MCF 10A (cell line): Measurements from ENCODE around the gene AOC2. TPM values are rescaled to one million over a fixed set of nuclear protein-coding genes. Genes with fewer than 3 reads are reported as not detected.
A peak's percentile ranks its signal among the peaks of the same experiment; 100 is the strongest.

Experiments used
- BruUV-seq: library from RNA; stranded (reverse); fragments of 400-500 nt; replicated peaks from 2 replicates; lab custom pipeline; 2021; lab: Mats Ljungman, UMichigan
- CTCF ChIA-PET: fragments of 300-600 bp; sonication (Branson Sonifier 250); formaldehyde crosslinking; extraction: SDS; loops from one replicate; lab custom pipeline; 2021; ENCODE audit warnings: antibody characterized with exemption, inconsistent platforms; lab: Yijun Ruan, JAX
- POLR2A ChIA-PET: fragments of 300-600, 350-650 bp; sonication (Branson Sonifier 250); formaldehyde crosslinking; extraction: SDS; loops from one replicate; lab custom pipeline; 2020; ENCODE audit warnings: antibody characterized with exemption, inconsistent platforms; lab: Yijun Ruan, JAX
- DNase-seq: peaks from one replicate; pipeline ENCODE4 v3.0.0-alpha.2; 2018; ENCODE audit not compliant: unreplicated experiment
- H3K27ac Mint-ChIP-seq: one replicate; pipeline ENCODE4 v1.8.0; 2022; ENCODE audit warnings: mild to moderate bottlenecking, low read depth, mixed read lengths; ENCODE audit not compliant: unreplicated experiment
- H3K27me3 Mint-ChIP-seq: one replicate; pipeline ENCODE4 v1.8.0; 2022; ENCODE audit warnings: mixed read lengths; ENCODE audit not compliant: insufficient read depth, unreplicated experiment
- H3K36me3 Mint-ChIP-seq: one replicate; pipeline ENCODE4 v1.8.0; 2022; ENCODE audit warnings: mild to moderate bottlenecking, moderate library complexity, mixed read lengths; ENCODE audit not compliant: insufficient read depth, unreplicated experiment
- H3K4me1 Mint-ChIP-seq: one replicate; pipeline ENCODE4 v1.8.0; 2022; ENCODE audit warnings: mixed read lengths; ENCODE audit not compliant: insufficient read depth, unreplicated experiment
- H3K4me3 Mint-ChIP-seq: one replicate; pipeline ENCODE4 v1.8.0; 2022; ENCODE audit warnings: mild to moderate bottlenecking, moderate library complexity, mixed read lengths; ENCODE audit not compliant: unreplicated experiment
- H3K9me3 Mint-ChIP-seq: one replicate; pipeline ENCODE4 v1.8.0; 2022; ENCODE audit warnings: mixed read lengths; ENCODE audit not compliant: unreplicated experiment
- intact Hi-C: fragments of 100-400 bp; cut with micrococcal nuclease; formaldehyde crosslinking; loops from 2 replicates; pipeline ENCODE4 v1.14.1; 2022
- total RNA-seq: library from RNA; stranded (reverse); gene quantifications from 2 replicates; pipeline ENCODE4 v1.2.3, GENCODE V29; 2022
- TF ChIP-seq, protein P1 (sequence below): fragments of 200-600 bp; IDR thresholded peaks from one replicate; pipeline ENCODE4 v1.8.0; 2022; ENCODE audit warnings: antibody characterized with exemption, mild to moderate bottlenecking; ENCODE audit not compliant: unreplicated experiment

AOC2 gene
- total RNA-seq, 1 experiment from 2014 or later = 2.6 TPM

DNA sequence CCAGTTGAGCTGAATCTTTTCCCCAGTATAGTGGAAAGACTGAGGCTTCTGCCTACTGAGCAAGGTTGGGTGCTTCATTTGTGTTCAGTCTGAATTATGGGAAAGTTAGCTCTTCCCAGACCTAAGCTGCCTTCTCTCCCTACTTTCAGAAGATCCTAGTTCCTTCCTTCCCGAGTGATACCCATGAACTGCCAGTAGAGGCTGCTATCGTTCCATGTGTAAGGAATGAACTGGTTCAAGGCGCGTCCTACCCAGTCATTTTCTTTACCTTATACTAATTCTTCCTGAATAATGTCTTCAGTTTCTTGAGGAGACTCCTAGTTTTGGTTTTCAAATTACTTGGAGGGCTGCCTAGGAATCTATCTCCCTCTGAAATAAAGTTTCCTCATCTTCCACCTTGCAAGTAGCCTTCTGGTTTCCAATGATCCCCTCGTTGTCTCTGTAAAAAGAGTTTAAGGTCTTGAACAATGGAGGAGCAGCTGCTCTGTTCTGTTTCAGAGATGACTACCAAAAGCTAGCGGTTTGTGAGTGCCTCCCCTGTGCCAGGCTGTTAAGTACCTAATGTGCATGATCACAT, 934 bp upstream of the AOC2 start:
- H3K36me3 Mint-ChIP-seq = peaks cover 64% of the 10 kb centered on the region
- H3K27me3 Mint-ChIP-seq = no peaks in the 10 kb centered on the region
- H3K9me3 Mint-ChIP-seq = no peaks in the 10 kb centered on the region
- POLR2A ChIA-PET = interaction anchor here (0.7 to 3.0 kb wide), 7 partner anchors 8 to 154 kb away, joined by 3 to 11 read pairs (median 6); partner anchors contain the start of genes BECN1 and RPL27
- no TSS peak for BruUV-seq
- TF ChIP-seq, protein P1, sequence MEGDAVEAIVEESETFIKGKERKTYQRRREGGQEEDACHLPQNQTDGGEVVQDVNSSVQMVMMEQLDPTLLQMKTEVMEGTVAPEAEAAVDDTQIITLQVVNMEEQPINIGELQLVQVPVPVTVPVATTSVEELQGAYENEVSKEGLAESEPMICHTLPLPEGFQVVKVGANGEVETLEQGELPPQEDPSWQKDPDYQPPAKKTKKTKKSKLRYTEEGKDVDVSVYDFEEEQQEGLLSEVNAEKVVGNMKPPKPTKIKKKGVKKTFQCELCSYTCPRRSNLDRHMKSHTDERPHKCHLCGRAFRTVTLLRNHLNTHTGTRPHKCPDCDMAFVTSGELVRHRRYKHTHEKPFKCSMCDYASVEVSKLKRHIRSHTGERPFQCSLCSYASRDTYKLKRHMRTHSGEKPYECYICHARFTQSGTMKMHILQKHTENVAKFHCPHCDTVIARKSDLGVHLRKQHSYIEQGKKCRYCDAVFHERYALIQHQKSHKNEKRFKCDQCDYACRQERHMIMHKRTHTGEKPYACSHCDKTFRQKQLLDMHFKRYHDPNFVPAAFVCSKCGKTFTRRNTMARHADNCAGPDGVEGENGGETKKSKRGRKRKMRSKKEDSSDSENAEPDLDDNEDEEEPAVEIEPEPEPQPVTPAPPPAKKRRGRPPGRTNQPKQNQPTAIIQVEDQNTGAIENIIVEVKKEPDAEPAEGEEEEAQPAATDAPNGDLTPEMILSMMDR = peak; percentile 61
- intact Hi-C loops = loop anchor here (1.0 to 2.0 kb wide), 3 partner anchors 85 to 155 kb away; partner anchors contain the start of gene RPL27
- peak; percentile 69 for DNase-seq
- H3K4me3 Mint-ChIP-seq = no peak overlapping the region
- CTCF ChIA-PET = interaction anchor here (0.6 to 5.0 kb wide), 17 partner anchors 10 to 238 kb away, joined by 3 to 60 read pairs (median 4); partner anchors contain the start of genes PSME3 and RPL27
- peaks cover 13% of the 10 kb centered on the region for H3K4me1 Mint-ChIP-seq
- H3K27ac Mint-ChIP-seq = no peak overlapping the region

DNA sequence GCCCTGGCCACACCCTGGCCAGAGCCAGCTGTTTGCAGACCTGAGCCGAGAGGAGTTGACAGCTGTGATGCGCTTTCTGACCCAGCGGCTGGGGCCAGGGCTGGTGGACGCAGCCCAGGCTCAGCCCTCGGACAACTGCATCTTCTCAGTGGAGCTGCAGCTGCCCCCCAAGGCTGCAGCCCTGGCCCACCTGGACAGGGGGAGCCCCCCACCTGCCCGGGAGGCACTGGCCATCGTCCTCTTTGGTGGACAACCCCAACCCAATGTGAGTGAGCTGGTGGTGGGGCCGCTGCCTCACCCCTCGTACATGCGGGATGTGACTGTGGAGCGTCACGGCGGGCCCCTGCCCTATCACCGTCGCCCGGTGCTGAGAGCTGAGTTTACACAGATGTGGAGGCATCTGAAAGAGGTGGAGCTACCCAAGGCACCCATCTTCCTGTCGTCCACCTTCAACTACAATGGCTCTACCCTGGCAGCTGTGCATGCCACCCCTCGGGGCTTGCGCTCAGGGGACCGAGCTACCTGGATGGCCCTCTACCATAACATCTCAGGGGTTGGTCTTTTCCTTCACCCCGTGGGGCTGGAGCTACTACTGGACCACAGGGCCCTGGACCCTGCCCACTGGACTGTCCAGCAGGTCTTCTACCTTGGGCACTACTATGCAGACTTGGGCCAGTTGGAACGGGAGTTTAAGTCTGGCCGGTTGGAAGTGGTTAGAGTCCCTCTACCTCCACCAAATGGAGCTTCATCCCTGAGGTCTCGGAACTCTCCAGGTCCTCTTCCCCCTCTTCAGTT, 578 bp downstream of the AOC2 start:
- Mint-ChIP-seq H3K36me3 (peaks cover 49% of the 10 kb centered on the region), H3K27ac (no peak overlapping the region), H3K27me3 (peaks cover 2% of the 10 kb centered on the region), H3K9me3 (no peaks in the 10 kb centered on the region), H3K4me3 (no peak overlapping the region), H3K4me1 (peaks cover 13% of the 10 kb centered on the region)
- intact Hi-C loops = no loop called here
- POLR2A ChIA-PET = interaction anchor here (1.0 to 3.0 kb wide), 9 partner anchors 10 to 153 kb away, joined by 3 to 15 read pairs (median 6); partner anchors contain the start of genes BECN1, PSME3 and RPL27
- DNase-seq = no peak
- TF ChIP-seq, protein P1 = no peak
- CTCF ChIA-PET = interaction anchor here (0.7 to 5.0 kb wide), 7 partner anchors 43 to 980 kb away, joined by 3 to 60 read pairs (median 5); partner anchors contain the start of genes KLHL11 and RPL27
- no TSS peak for BruUV-seq

DNA sequence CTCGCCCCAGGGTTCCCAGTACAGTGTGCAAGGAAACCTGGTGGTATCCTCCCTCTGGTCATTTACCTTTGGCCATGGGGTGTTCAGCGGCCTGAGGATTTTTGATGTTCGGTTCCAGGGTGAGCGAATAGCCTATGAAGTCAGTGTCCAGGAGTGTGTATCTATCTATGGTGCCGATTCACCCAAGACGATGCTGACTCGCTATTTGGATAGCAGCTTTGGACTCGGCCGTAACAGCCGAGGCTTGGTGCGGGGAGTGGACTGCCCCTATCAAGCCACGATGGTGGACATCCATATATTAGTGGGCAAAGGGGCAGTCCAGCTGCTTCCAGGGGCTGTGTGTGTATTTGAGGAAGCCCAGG, 1.2 kb downstream of the AOC2 start:
- BruUV-seq = no TSS peak
- no peaks in the 10 kb centered on the region for H3K9me3 Mint-ChIP-seq
- CTCF ChIA-PET = interaction anchor here (0.7 to 5.0 kb wide), 4 partner anchors 84 to 980 kb away, joined by 3 to 60 read pairs (median 11); partner anchors contain the start of genes KLHL11 and RPL27
- H3K4me3 Mint-ChIP-seq = no peak overlapping the region
- peaks cover 8% of the 10 kb centered on the region for H3K27me3 Mint-ChIP-seq
- peaks cover 43% of the 10 kb centered on the region for H3K36me3 Mint-ChIP-seq
- intact Hi-C loops = no loop called here
- no peak overlapping the region for H3K27ac Mint-ChIP-seq
- TF ChIP-seq, protein P1 = no peak
- DNase-seq = no peak
- POLR2A ChIA-PET = interaction anchor here (0.6 to 3.0 kb wide), 9 partner anchors 9 to 916 kb away, joined by 3 to 15 read pairs (median 4); partner anchors contain the start of genes BECN1, PSME3 and RPL27
- H3K4me1 Mint-ChIP-seq = peaks cover 13% of the 10 kb centered on the region
